HG03066 (cell line): ENCODE results near the gene FAM184A.

Experiments
- ATAC-seq: cut with Tn5 transposase; IDR thresholded peaks from one replicate; pipeline ENCODE4 v1.9.1; 2021; ENCODE audit warnings: low read depth; ENCODE audit not compliant: unreplicated experiment

FAM184A gene

GRCh38 chr6:119063491-119063890 lies 15.0 kb downstream of the FAM184A start:
- ATAC-seq: no peak

- ATAC-seq: no peak
These were observed 17.2 kb downstream of the FAM184A start for GRCh38 chr6:119061215-119061614.

- ATAC-seq: no peak
These were observed 18.1 kb downstream of the FAM184A start for GRCh38 chr6:119060255-119060907.

- ATAC-seq: no peak
These were observed 23.4 kb downstream of the FAM184A start for GRCh38 chr6:119055069-119055468.

- ATAC-seq: no peak
These were observed 25.5 kb downstream of the FAM184A start for GRCh38 chr6:119052987-119053386.

- ATAC-seq: no peak
These were observed 26.1 kb downstream of the FAM184A start for GRCh38 chr6:119052292-119052889.

GRCh38 chr6:119044255-119044654 lies 34.2 kb downstream of the FAM184A start:
- ATAC-seq: no peak

GRCh38 chr6:119043783-119044182 lies 34.7 kb downstream of the FAM184A start:
- no peak for ATAC-seq

GRCh38 chr6:119043265-119043664 lies 35.2 kb downstream of the FAM184A start:
- no peak for ATAC-seq

GRCh38 chr6:119040636-119041035 lies 37.8 kb downstream of the FAM184A start:
- no peak for ATAC-seq

GRCh38 chr6:119040229-119040628 lies 38.2 kb downstream of the FAM184A start:
- no peak for ATAC-seq

- ATAC-seq: no peak
These were observed 40.4 kb downstream of the FAM184A start for GRCh38 chr6:119037941-119038623.

GRCh38 chr6:119037264-119037663 lies 41.2 kb downstream of the FAM184A start:
- ATAC-seq: no peak

GRCh38 chr6:119036081-119036480 lies 42.4 kb downstream of the FAM184A start:
- no peak for ATAC-seq

GRCh38 chr6:119035459-119035858 lies 43.0 kb downstream of the FAM184A start:
- ATAC-seq: no peak

GRCh38 chr6:119034827-119035458 lies 43.5 kb downstream of the FAM184A start:
- no peak for ATAC-seq

- ATAC-seq: no peak
These were observed 46.0 kb downstream of the FAM184A start for GRCh38 chr6:119032428-119032827.

- no peak for ATAC-seq
These were observed 47.7 kb downstream of the FAM184A start for GRCh38 chr6:119030759-119031158.

- ATAC-seq: no peak
These were observed 50.4 kb downstream of the FAM184A start for GRCh38 chr6:119028091-119028490.

GRCh38 chr6:119027465-119027864 lies 51.0 kb downstream of the FAM184A start:
- no peak for ATAC-seq

- ATAC-seq: no peak
These were observed 51.6 kb downstream of the FAM184A start for GRCh38 chr6:119026822-119027221.
